K562 (cell line): ENCODE data around the gene EIF4G1. TPM values are rescaled to one million over a fixed set of nuclear protein-coding genes. Genes with fewer than 3 reads are reported as not detected.
A peak's percentile ranks its signal among the peaks of the same experiment; 100 is the strongest.

Experiments used
- BCL6 ChIP-seq: fragments of 250-450 bp; sonication (Bioruptor Pico); IDR thresholded peaks from 2 replicates; pipeline ENCODE4 v1.4.0; 2020
- EGR1 ChIP-seq: fragments of 450-650 bp; conservative IDR thresholded peaks from 2 replicates; pipeline ENCODE4 v1.6.1; 2017; ENCODE audit warnings: mild to moderate bottlenecking
- FIP1L1 ChIP-seq: fragments of 200-400 bp; formaldehyde crosslinking; IDR thresholded peaks from 2 replicates; pipeline ENCODE4 v1.6.1; 2018; ENCODE audit warnings: mild to moderate bottlenecking, low read depth, low read length; ENCODE audit not compliant: poor library complexity, severe bottlenecking
- FOSL1 ChIP-seq: fragments of 200-800 bp; sonication (Bioruptor generic); conservative IDR thresholded peaks from 2 replicates; pipeline ENCODE4 v1.6.1; 2016; ENCODE audit warnings: missing genetic modification characterization, missing compliant biosample characterization
- GABPA ChIP-seq: fragments of 200-800 bp; sonication (Bioruptor generic); conservative IDR thresholded peaks from 2 replicates; pipeline ENCODE4 v1.6.1; 2016; ENCODE audit warnings: low read depth, missing genetic modification characterization, missing compliant biosample characterization
- GABPB2 ChIP-seq: fragments of 250-450 bp; sonication (Bioruptor Pico); conservative IDR thresholded peaks from 2 replicates; pipeline ENCODE4 v1.5.1; 2021; ENCODE audit warnings: mild to moderate bottlenecking
- HDAC1 ChIP-seq, 2 experiments: fragments of 450-650 bp; IDR thresholded peaks; 2 replicates each; pipeline ENCODE4 v1.6.1; 2016 to 2017; ENCODE audit warnings: inconsistent platforms in 1 of 2, mild to moderate bottlenecking in 1 of 2, moderate library complexity in 1 of 2
- NEUROD1 ChIP-seq: fragments of 150-350 bp; IDR thresholded peaks from 2 replicates; pipeline ENCODE4 v1.6.1; 2014; ENCODE audit warnings: borderline replicate concordance, low read length, low read depth; ENCODE audit not compliant: partially characterized antibody
- NFRKB ChIP-seq: fragments of 450-650 bp; IDR thresholded peaks from 2 replicates; pipeline ENCODE4 v1.6.1; 2016; ENCODE audit warnings: low read depth
- NR2C1 ChIP-seq, 2 experiments: fragments of 450-650 bp; IDR thresholded peaks; 2 replicates each; pipeline ENCODE4 v1.6.1; 2017; ENCODE audit warnings: mild to moderate bottlenecking in 2 of 2, antibody characterized with exemption in 1 of 2, inconsistent platforms in 1 of 2, missing compliant biosample characterization in 1 of 2, missing genetic modification characterization in 1 of 2
- PHF8 ChIP-seq: fragments of 200-600 bp; sonication (generic); IDR thresholded peaks from 2 replicates; pipeline ENCODE4 v1.6.1; 2012; ENCODE audit warnings: mixed run types, mild to moderate bottlenecking, inconsistent platforms, low read length, moderate library complexity, borderline replicate concordance
- RBFOX2 ChIP-seq: fragments of 200-400 bp; formaldehyde crosslinking; IDR thresholded peaks from 2 replicates; pipeline ENCODE4 v1.6.1; 2017; ENCODE audit warnings: low read depth, mild to moderate bottlenecking, low read length, moderate library complexity
- RBM39 ChIP-seq: fragments of 200-400 bp; formaldehyde crosslinking; optimal IDR thresholded peaks from 2 replicates; pipeline ENCODE3; 2018; ENCODE audit warnings: low read depth, low read length
- SNIP1 ChIP-seq: fragments of 450-650 bp; IDR thresholded peaks from 2 replicates; pipeline ENCODE4 v1.7.1; 2017; ENCODE audit warnings: low read depth, mild to moderate bottlenecking
- SPI1 ChIP-seq: IDR thresholded peaks from 2 replicates; pipeline ENCODE4 v1.6.1; 2011; ENCODE audit warnings: low read depth, low read length, control low read depth, borderline replicate concordance
- ZNF133 ChIP-seq: fragments of 250-450 bp; sonication (Bioruptor Pico); IDR thresholded peaks from 2 replicates; pipeline ENCODE4 v1.4.0; 2020; ENCODE audit warnings: mild to moderate bottlenecking
- ZNF586 ChIP-seq: fragments of 450-650 bp; formaldehyde crosslinking; conservative IDR thresholded peaks from 2 replicates; pipeline ENCODE4 v1.4.0; 2020; ENCODE audit warnings: mild to moderate bottlenecking, moderate library complexity
- ZNF830 ChIP-seq: fragments of 250-450 bp; sonication (Bioruptor Pico); IDR thresholded peaks from 2 replicates; pipeline ENCODE4 v1.5.0; 2021; ENCODE audit warnings: mild to moderate bottlenecking
- polyA plus RNA-seq, 8 experiments: library from polyadenylated mRNA; depleted of rRNA in 4 of 8; stranded (reverse) in 5 of 8; unstranded in 3 of 8; fragments of >200 nt; fragmentation: Nextera tagmentation in 2 of 8; fragmentation: Illumina TruSeq in 1 of 8; extraction: Ambion mirVana in 2 of 8; extraction: Trizol in 1 of 8; gene quantifications; 2 replicates each; pipeline versions ENCODE4 v1.2.1 to v1.2.3, GENCODE V29; 2011 to 2014; ENCODE audit warnings: inconsistent platforms in 1 of 8, missing spikeins in 1 of 8
- total RNA-seq, 7 experiments: library from RNA; depleted of rRNA in 6 of 7; stranded (reverse); fragments of >200 nt in 6 of 7; fragmentation: Illumina TruSeq in 2 of 7; extraction: Trizol in 2 of 7; gene quantifications; 2 replicates each; pipeline versions ENCODE4 v1.2.1 to v1.2.3, GENCODE V29; 2011 to 2021; ENCODE audit warnings: low replicate concordance in 1 of 7
- TF ChIP-seq, protein P1 (sequence below): fragments of 450-650 bp; IDR thresholded peaks from 2 replicates; pipeline ENCODE4 v1.6.1; 2016; ENCODE audit warnings: antibody characterized with exemption
- TF ChIP-seq, protein P2 (sequence below): fragments of 250-450 bp; sonication (Bioruptor Pico); IDR thresholded peaks from 2 replicates; pipeline ENCODE4 v1.4.0; 2020

The EIF4G1 gene
- total and polyA plus RNA-seq, 9 of the 15 experiments (the other 6 are each of a cell fraction or from before 2014, with no cell fraction given): 4.6 to 505 (median 155) TPM

- TF ChIP-seq ZNF586 (CRISPR knock-in tag): no peak
- TF ChIP-seq SPI1: peak; percentile 11; the same call in 1 of the 2 replicates
- TF ChIP-seq RBFOX2: peak; percentile 59
- no peak for TF ChIP-seq NFRKB
- TF ChIP-seq EGR1: peak; percentile 91
- no peak for TF ChIP-seq FOSL1 (tag)
- TF ChIP-seq, protein P1, sequence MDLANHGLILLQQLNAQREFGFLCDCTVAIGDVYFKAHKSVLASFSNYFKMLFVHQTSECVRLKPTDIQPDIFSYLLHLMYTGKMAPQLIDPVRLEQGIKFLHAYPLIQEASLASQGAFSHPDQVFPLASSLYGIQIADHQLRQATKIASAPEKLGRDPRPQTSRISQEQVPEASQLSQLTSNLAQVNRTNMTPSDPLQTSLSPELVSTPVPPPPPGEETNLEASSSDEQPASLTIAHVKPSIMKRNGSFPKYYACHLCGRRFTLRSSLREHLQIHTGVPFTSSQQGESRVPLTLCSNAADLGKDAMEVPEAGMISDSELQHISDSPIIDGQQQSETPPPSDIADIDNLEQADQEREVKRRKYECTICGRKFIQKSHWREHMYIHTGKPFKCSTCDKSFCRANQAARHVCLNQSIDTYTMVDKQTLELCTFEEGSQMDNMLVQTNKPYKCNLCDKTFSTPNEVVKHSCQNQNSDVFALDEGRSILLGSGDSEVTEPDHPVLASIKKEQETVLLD: no peak
- TF ChIP-seq NEUROD1: no peak
- 0 out of 4 replicates have a peak, but pooled peaks of 1 of the 2 experiments have one; percentile 35 for TF ChIP-seq HDAC1 (IDR thresholded peaks at IDR 0.05)
- TF ChIP-seq FIP1L1: peak; percentile 4
- TF ChIP-seq ZNF830: no peak
- no peak for TF ChIP-seq SNIP1
- no peak for TF ChIP-seq GABPA
- TF ChIP-seq PHF8: peak; percentile 34
- TF ChIP-seq GABPB2: no peak
- TF ChIP-seq, protein P2, sequence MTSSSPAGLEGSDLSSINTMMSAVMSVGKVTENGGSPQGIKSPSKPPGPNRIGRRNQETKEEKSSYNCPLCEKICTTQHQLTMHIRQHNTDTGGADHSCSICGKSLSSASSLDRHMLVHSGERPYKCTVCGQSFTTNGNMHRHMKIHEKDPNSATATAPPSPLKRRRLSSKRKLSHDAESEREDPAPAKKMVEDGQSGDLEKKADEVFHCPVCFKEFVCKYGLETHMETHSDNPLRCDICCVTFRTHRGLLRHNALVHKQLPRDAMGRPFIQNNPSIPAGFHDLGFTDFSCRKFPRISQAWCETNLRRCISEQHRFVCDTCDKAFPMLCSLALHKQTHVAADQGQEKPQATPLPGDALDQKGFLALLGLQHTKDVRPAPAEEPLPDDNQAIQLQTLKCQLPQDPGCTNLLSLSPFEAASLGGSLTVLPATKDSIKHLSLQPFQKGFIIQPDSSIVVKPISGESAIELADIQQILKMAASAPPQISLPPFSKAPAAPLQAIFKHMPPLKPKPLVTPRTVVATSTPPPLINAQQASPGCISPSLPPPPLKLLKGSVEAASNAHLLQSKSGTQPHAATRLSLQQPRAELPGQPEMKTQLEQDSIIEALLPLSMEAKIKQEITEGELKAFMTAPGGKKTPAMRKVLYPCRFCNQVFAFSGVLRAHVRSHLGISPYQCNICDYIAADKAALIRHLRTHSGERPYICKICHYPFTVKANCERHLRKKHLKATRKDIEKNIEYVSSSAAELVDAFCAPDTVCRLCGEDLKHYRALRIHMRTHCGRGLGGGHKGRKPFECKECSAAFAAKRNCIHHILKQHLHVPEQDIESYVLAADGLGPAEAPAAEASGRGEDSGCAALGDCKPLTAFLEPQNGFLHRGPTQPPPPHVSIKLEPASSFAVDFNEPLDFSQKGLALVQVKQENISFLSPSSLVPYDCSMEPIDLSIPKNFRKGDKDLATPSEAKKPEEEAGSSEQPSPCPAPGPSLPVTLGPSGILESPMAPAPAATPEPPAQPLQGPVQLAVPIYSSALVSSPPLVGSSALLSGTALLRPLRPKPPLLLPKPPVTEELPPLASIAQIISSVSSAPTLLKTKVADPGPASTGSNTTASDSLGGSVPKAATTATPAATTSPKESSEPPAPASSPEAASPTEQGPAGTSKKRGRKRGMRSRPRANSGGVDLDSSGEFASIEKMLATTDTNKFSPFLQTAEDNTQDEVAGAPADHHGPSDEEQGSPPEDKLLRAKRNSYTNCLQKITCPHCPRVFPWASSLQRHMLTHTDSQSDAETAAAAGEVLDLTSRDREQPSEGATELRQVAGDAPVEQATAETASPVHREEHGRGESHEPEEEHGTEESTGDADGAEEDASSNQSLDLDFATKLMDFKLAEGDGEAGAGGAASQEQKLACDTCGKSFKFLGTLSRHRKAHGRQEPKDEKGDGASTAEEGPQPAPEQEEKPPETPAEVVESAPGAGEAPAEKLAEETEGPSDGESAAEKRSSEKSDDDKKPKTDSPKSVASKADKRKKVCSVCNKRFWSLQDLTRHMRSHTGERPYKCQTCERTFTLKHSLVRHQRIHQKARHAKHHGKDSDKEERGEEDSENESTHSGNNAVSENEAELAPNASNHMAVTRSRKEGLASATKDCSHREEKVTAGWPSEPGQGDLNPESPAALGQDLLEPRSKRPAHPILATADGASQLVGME (CRISPR knock-in tag): peak; percentile 66; the same call in 1 of the 2 replicates
- no peak for TF ChIP-seq ZNF133 (CRISPR knock-in tag)
- TF ChIP-seq BCL6 (CRISPR knock-in tag): no peak
- no peak for TF ChIP-seq NR2C1 (IDR thresholded peaks at IDR 0.05)
- TF ChIP-seq NR2C1 (tag; IDR thresholded peaks at IDR 0.05): no peak
- TF ChIP-seq RBM39: no peak
Measured at GRCh38 chr3:184361932-184362667, 47.7 kb downstream of the EIF4G1 start (continued).
